ENCODE results near the gene B3GAT1.

The B3GAT1 gene

GRCh38 chr11:134382830-134383229, 29.2 kb downstream of the B3GAT1 start:
- TF ChIP-seq CTCF (IDR thresholded peaks at IDR 0.05), result no peak
- Histone ChIP-seq H3K36me3 (no peaks in the 10 kb centered on the region), H3K27me3 (peaks cover 0 to 20% of the 10 kb centered on the region in 2 donors), H3K4me3 (no peak overlapping the region), H3K27ac (no peak overlapping the region), H3K9me3 (no peaks in the 10 kb centered on the region), H3K4me1 (peaks cover 0 to 4% (median 2%) of the 10 kb centered on the region in 4 donors)
- DNase-seq, result no peak
- intact Hi-C loops (cut with DNase I; ENCODE audit: low total_unique reads), result no loop called here

- no peak for TF ChIP-seq CTCF (IDR thresholded peaks at IDR 0.05)
- H3K4me1 ChIP-seq, result peaks cover 0 to 4% (median 2%) of the 10 kb centered on the region in 4 donors
- intact Hi-C loops (cut with DNase I; ENCODE audit: low total_unique reads), result no loop called here
- H3K9me3 ChIP-seq, result no peaks in the 10 kb centered on the region
- no peak overlapping the region for H3K4me3 ChIP-seq
- peaks cover 0 to 20% of the 10 kb centered on the region in 2 donors for H3K27me3 ChIP-seq
- H3K27ac ChIP-seq, result no peak overlapping the region
- no peaks in the 10 kb centered on the region for H3K36me3 ChIP-seq
- DNase-seq, result no peak
Measured at GRCh38 chr11:134382257-134382656, 29.8 kb downstream of the B3GAT1 start.

GRCh38 chr11:134380785-134381184, 31.3 kb downstream of the B3GAT1 start:
- H3K27ac ChIP-seq, result no peak overlapping the region
- H3K4me1 ChIP-seq, result peaks cover 0 to 3% (median under 1%) of the 10 kb centered on the region in 4 donors
- no peak overlapping the region for H3K4me3 ChIP-seq
- peaks cover 0 to 14% of the 10 kb centered on the region in 2 donors for H3K27me3 ChIP-seq
- TF ChIP-seq CTCF (IDR thresholded peaks at IDR 0.05), result no peak
- DNase-seq, result no peak
- H3K36me3 ChIP-seq, result no peaks in the 10 kb centered on the region
- H3K9me3 ChIP-seq, result no peaks in the 10 kb centered on the region
- intact Hi-C loops (cut with DNase I; ENCODE audit: low total_unique reads), result no loop called here

GRCh38 chr11:134380229-134380628, 31.8 kb downstream of the B3GAT1 start:
- Histone ChIP-seq H3K4me1 (no peaks in the 10 kb centered on the region), H3K9me3 (no peaks in the 10 kb centered on the region), H3K4me3 (no peak overlapping the region), H3K27me3 (peaks cover 0 to 9% of the 10 kb centered on the region in 2 donors), H3K27ac (no peak overlapping the region), H3K36me3 (no peaks in the 10 kb centered on the region)
- no peak for TF ChIP-seq CTCF (IDR thresholded peaks at IDR 0.05)
- no peak for DNase-seq
- intact Hi-C loops (cut with DNase I; ENCODE audit: low total_unique reads), result no loop called here

GRCh38 chr11:134379241-134379640, 32.8 kb downstream of the B3GAT1 start:
- H3K4me1 ChIP-seq, result no peaks in the 10 kb centered on the region
- no peak overlapping the region for H3K4me3 ChIP-seq
- peaks cover 0 to 4% of the 10 kb centered on the region in 2 donors for H3K27me3 ChIP-seq
- no peaks in the 10 kb centered on the region for H3K9me3 ChIP-seq
- no peak for TF ChIP-seq CTCF (IDR thresholded peaks at IDR 0.05)
- intact Hi-C loops (cut with DNase I; ENCODE audit: low total_unique reads), result no loop called here
- no peaks in the 10 kb centered on the region for H3K36me3 ChIP-seq
- no peak overlapping the region for H3K27ac ChIP-seq
- DNase-seq, result no peak

- H3K27me3 ChIP-seq, result no peaks in the 10 kb centered on the region
- intact Hi-C loops (cut with DNase I; ENCODE audit: low total_unique reads), result no loop called here
- DNase-seq, result no peak
Measured at GRCh38 chr11:134377876-134378275, 34.2 kb downstream of the B3GAT1 start.

More at GRCh38 chr11:134377876-134378275, 34.2 kb downstream of the B3GAT1 start:
- Histone ChIP-seq H3K4me1 (no peaks in the 10 kb centered on the region), H3K36me3 (no peaks in the 10 kb centered on the region), H3K4me3 (no peak overlapping the region), H3K27ac (no peak overlapping the region), H3K9me3 (no peaks in the 10 kb centered on the region)
- no peak for TF ChIP-seq CTCF (IDR thresholded peaks at IDR 0.05)

Measured in tibial artery (tissue), 4 donors.